Heart right ventricle (tissue), 16 donors: ENCODE results near the gene TLE2. TPM values are rescaled to one million over a fixed set of nuclear protein-coding genes. Genes with fewer than 3 reads are reported as not detected.

ENCODE experiments used
- ATAC-seq, 8 donors: fragments of 200-7000 bp; cut with Tn5 transposase; one replicate each; pipeline ENCODE4 v1.9.1; 2020; ENCODE audit warnings: mild to moderate bottlenecking in 8 of 8, moderate library complexity in 8 of 8, moderate number of reproducible peaks in 1 of 8
- DNase-seq, 2 donors: peaks; one replicate each; pipeline ENCODE4 v3.0.0-alpha.2; 2020
- H3K27ac ChIP-seq, 10 donors: fragments of 200-600 bp; sonication (generic) in 2 of 10; one replicate each; pipeline versions ENCODE4 v1.5.0 to v1.8.0; 2020 to 2022; ENCODE audit warnings: mild to moderate bottlenecking in 3 of 10
- H3K27me3 ChIP-seq, 7 donors: fragments of 200-600 bp; one replicate each; pipeline ENCODE4 v1.8.0; 2021 to 2022; ENCODE audit warnings: mild to moderate bottlenecking in 2 of 7
- H3K36me3 ChIP-seq, 9 donors: fragments of 200-600 bp; sonication (generic) in 1 of 9; one replicate each; pipeline versions ENCODE4 v1.5.0 to v1.8.0; 2020 to 2022; ENCODE audit warnings: mild to moderate bottlenecking in 2 of 9
- H3K4me1 ChIP-seq, 9 donors: fragments of 200-600 bp; sonication (generic) in 1 of 9; one replicate each; pipeline versions ENCODE4 v1.5.0 to v1.8.0; 2020 to 2022; ENCODE audit warnings: mild to moderate bottlenecking in 4 of 9
- H3K4me3 ChIP-seq, 10 donors: fragments of 200-600 bp; sonication (generic) in 2 of 10; one replicate each; pipeline versions ENCODE4 v1.5.0 to v1.8.0; 2020 to 2022; ENCODE audit warnings: mild to moderate bottlenecking in 7 of 10, moderate library complexity in 2 of 10
- H3K9me3 ChIP-seq, 11 donors: fragments of 200-600 bp in 10 of 11; sonication (generic) in 2 of 11; one replicate each; pipeline versions ENCODE4 v1.5.0 to v1.8.0; 2013 to 2022; ENCODE audit warnings: mild to moderate bottlenecking in 2 of 11, control low read depth in 1 of 11, moderate library complexity in 1 of 11
- WGBS, 2 donors: extraction: QIAGEN DNeasy Blood & Tissue Kit; methylation state at CpG; one replicate each; pipeline ENCODE4 v1.1.7; 2013; ENCODE audit warnings: inconsistent platforms in 1 of 2; 5-methylcytosine and 5-hydroxymethylcytosine counted together
- intact Hi-C, 10 donors: fragments of 100-400 bp; cut with DNase I; formaldehyde crosslinking; loops; one replicate each; pipeline versions ENCODE4 v1.11.1 to v1.14.2; 2022
- polyA plus RNA-seq, 2 donors: library from polyadenylated mRNA; stranded (reverse); fragments of 200-250 nt; gene quantifications; one replicate each; pipeline ENCODE4 v1.2.3, GENCODE V29; 2013
- total RNA-seq, 10 donors: library from RNA; stranded (reverse); fragmentation: NEBNext Ultra II Directional in 3 of 10; extraction: Animal tissue kit (Norgen Biotek cat#: 25700) in 3 of 10; gene quantifications; one replicate each; pipeline versions ENCODE4 v1.2.1 to v1.2.4, GENCODE V29; 2021 to 2023
- TF ChIP-seq, protein P1 (sequence below), 9 donors: fragments of 200-600 bp; sonication (generic) in 2 of 9; IDR thresholded peaks; one replicate each; pipeline versions ENCODE4 v1.5.0 to v1.8.0; 2021 to 2022; ENCODE audit warnings: antibody characterized with exemption in 9 of 9, mild to moderate bottlenecking in 5 of 9, moderate library complexity in 1 of 9
- donor health status: Arrhythmogenic right ventricular cardiomyopathy.
- donor health status: ischemic (EF 13 %, LVEDD 7.1; RV severe dilation, severe dysfunction).
- donor health status: healthy with polysubstance abuse.
- donor health status: DM: no; HTN: yes; CAD: no.
- donor health status: DM: no; HTN: no; CAD: no.
- donor health status: ischemic (EF 25% LVEDD 6.9; RV normal size, moderate dysfunction).
- donor health status: ischemic (EF 25% LVEDD 5.7; RV mildly dilated, moderate dysfunction).
- donor health status: healthy.
- donor health status: DM: yes; HTN: yes; CAD: no.
- donor health status: Ischemic cardiomyopathy.
- donor health status: ischemic (EF 35%, LVEDD 5.7; RV mildly dilated, moderate dysfunction).
- donor health status: nonischemic (EF 11% LVEDD 7.7; RV severe dilation, severe dysfunction).
- donor health status: DM: yes; HTN: yes; CAD: no.
- donor health status: PGD.
- donor health status: ischemic (EF 29% LVEDD 5.4; RV normal size, mild dysfunction).
- donor health status: nonischemic (EF 23%, LVEDD 6.1; RV moderate dilation, normal function).

The TLE2 gene
- total and polyA plus RNA-seq, 12 donors, result 28.2 to 64.5 (median 39.9) TPM

DNA sequence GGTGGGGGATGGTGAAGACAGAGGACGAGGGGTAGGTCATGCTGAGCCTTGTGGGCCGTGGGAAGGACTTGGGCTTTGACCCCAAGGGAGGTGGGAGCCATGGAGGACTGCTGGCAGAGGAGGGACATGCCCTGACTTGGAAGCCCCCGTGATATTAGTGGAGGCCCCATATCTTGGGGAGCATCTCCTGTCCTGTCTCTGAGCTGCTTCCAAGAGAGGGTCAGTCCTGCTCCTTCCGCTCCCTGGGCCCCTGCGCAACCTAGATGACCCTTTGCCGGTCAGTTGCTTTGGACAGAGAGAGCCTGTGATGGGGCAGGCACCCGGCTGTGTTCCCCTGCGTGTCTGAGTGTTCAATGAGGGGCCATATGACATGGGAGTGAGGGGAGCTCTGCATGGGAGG lies 46.5 kb downstream of the TLE2 start:
- peak in 3 of 8 donors; percentile 0 to 24 (median 3) for ATAC-seq
- TF ChIP-seq, protein P1, sequence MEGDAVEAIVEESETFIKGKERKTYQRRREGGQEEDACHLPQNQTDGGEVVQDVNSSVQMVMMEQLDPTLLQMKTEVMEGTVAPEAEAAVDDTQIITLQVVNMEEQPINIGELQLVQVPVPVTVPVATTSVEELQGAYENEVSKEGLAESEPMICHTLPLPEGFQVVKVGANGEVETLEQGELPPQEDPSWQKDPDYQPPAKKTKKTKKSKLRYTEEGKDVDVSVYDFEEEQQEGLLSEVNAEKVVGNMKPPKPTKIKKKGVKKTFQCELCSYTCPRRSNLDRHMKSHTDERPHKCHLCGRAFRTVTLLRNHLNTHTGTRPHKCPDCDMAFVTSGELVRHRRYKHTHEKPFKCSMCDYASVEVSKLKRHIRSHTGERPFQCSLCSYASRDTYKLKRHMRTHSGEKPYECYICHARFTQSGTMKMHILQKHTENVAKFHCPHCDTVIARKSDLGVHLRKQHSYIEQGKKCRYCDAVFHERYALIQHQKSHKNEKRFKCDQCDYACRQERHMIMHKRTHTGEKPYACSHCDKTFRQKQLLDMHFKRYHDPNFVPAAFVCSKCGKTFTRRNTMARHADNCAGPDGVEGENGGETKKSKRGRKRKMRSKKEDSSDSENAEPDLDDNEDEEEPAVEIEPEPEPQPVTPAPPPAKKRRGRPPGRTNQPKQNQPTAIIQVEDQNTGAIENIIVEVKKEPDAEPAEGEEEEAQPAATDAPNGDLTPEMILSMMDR (IDR thresholded peaks at IDR 0.05), result no peak
- H3K27me3 ChIP-seq, result peaks cover 0 to 18% (median 0%) of the 10 kb centered on the region in 7 donors
- no peak for DNase-seq
- no peaks in the 10 kb centered on the region for H3K9me3 ChIP-seq
- peaks cover 16 to 37% (median 28%) of the 10 kb centered on the region in 9 donors for H3K4me1 ChIP-seq
- WGBS, 2 donors, result 12 to 26% methylated on average over 8 of the region's 8 CpGs
- peak overlapping the region in 9 of 10 donors; percentile 62 to 89 (median 74) for H3K27ac ChIP-seq
- intact Hi-C loops, result loop anchor here in 5 of 10 donors (2.0 to 10.0 kb wide), 4 partner anchors 46 to 55 kb away; partner anchors contain the start of gene TLE2 (in 1 of the 5)
- no peaks in the 10 kb centered on the region for H3K36me3 ChIP-seq
- peak overlapping the region in 1 of 10 donors; percentile 42 for H3K4me3 ChIP-seq

DNA sequence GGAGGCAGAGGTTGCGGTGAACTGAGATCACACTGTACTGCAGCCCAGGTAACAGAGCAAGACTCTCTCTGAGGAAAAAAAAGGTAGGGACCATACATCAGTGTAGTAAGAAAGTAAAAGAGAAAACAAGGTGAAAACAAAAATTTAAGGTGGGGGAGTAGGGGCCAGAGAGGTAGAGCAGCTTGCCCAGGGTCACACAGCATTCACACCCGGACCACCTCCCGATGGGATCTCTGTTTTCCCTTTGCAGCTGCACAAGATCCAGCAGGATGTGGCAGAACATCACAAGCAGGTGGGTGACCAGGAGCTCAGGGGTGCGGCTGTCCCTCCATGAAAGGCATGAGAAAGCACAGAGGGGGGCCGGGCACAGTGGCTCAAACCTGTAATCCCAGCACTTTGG lies 47.2 kb downstream of the TLE2 start:
- WGBS, 2 donors, result 82 to 87% methylated on average over 5 of the region's 5 CpGs
- Histone ChIP-seq H3K4me1 (peaks cover 18 to 40% (median 33%) of the 10 kb centered on the region in 9 donors), H3K4me3 (no peak overlapping the region), H3K27ac (peak overlapping the region in 1 of 10 donors; percentile 86), H3K27me3 (peaks cover 0 to 18% (median 0%) of the 10 kb centered on the region in 7 donors), H3K9me3 (no peaks in the 10 kb centered on the region), H3K36me3 (no peaks in the 10 kb centered on the region)
- intact Hi-C loops, result loop anchor here in 5 of 10 donors (2.0 to 10.0 kb wide), 4 partner anchors 47 to 55 kb away; partner anchors contain the start of gene TLE2 (in 1 of the 5)
- TF ChIP-seq, protein P1 (IDR thresholded peaks at IDR 0.05), result no peak
- no peak for ATAC-seq
- no peak for DNase-seq

DNA sequence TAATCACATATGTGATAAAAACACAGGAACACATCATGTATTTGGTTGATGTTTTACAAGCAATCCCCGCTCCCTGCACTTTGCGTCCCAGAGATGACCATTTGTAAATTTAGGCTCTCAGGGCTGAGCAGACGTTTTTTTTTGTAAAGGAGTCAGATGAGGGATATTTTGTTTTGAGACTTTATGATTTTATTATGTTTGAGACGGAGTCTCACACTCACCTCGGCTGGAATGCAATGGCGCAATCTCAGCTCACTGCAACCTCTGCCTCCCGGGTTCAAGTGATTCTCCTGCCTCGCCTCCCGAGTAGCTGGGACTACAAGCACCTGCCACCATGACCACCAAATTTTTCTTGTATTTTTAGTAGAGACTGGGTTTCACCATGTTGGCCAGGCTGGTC lies 50.3 kb downstream of the TLE2 start:
- H3K4me1 ChIP-seq, result peaks cover 29 to 63% (median 55%) of the 10 kb centered on the region in 9 donors
- WGBS, 2 donors, result 88 to 89% methylated on average over 9 of the region's 9 CpGs
- no peak for ATAC-seq
- no peaks in the 10 kb centered on the region for H3K36me3 ChIP-seq
- intact Hi-C loops, result loop anchor here in 2 of 10 donors (10.0 kb wide), 2 partner anchors 46 to 56 kb away; partner anchors contain the start of gene TLE2 (in 1 of the 2)
- TF ChIP-seq, protein P1 (IDR thresholded peaks at IDR 0.05), result no peak
- no peak overlapping the region for H3K27ac ChIP-seq
- no peaks in the 10 kb centered on the region for H3K9me3 ChIP-seq
- H3K27me3 ChIP-seq, result peaks cover 0 to 4% (median 0%) of the 10 kb centered on the region in 7 donors
- H3K4me3 ChIP-seq, result no peak overlapping the region
- no peak for DNase-seq

DNA sequence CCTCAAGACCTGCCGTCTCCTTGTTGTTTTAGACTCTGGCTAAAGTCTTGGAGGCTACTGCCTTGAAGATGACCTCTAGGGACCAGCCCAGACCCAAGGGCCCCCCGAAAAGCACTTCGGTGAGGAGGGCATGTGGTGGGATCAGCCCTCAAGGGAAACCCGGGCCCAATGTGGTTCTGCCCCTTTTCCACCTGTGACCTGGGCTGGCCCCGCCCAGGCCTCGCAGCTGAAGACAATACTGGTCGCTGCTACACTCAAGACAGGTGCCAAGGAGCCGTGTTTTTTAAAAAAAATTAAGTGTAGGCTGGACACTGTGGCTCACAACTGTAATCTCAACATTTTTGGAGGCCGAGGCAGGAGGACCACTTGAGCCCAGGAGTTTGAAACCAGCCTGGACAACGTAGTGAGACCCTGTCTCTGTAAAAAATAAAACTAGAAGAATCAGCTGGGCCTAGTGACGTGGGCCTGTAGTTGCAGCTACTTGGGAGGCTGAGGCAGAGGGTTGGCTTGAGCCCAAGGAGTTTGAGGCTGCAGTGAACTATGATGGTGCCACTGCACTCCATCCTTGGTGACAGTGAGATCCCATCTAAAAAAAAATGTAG lies 50.8 kb downstream of the TLE2 start:
- Histone ChIP-seq H3K36me3 (no peaks in the 10 kb centered on the region), H3K9me3 (no peaks in the 10 kb centered on the region), H3K4me3 (no peak overlapping the region), H3K27ac (peak overlapping the region in 8 of 10 donors; percentile 36 to 68 (median 52)), H3K4me1 (peaks cover 27 to 63% (median 55%) of the 10 kb centered on the region in 9 donors), H3K27me3 (no peaks in the 10 kb centered on the region)
- DNase-seq, result no peak
- TF ChIP-seq, protein P1 (IDR thresholded peaks at IDR 0.05), result no peak
- no peak for ATAC-seq
- intact Hi-C loops, result loop anchor here in 2 of 10 donors (10.0 kb wide), 2 partner anchors 47 to 57 kb away; partner anchors contain the start of gene TLE2 (in 1 of the 2)
- 76 to 81% methylated on average over 11 of the region's 11 CpGs for WGBS, 2 donors
